Activated CD8-positive, alpha-beta memory T cell treated with anti-CD3 and anti-CD28 coated beads, Interleukin-2, amount 10 ng/mL, durations not matched to agents 7 days and 5 days (primary cell): ENCODE data around the gene KCNH2. TPM values are rescaled to one million over a fixed set of nuclear protein-coding genes. Genes with fewer than 3 reads are reported as not detected.

Source experiments
- ATAC-seq: fragments of 150-1000 bp; cut with Tn5 transposase; one replicate; pipeline ENCODE4 v1.10.0; 2021; ENCODE audit warnings: moderate library complexity
- CTCF ChIA-PET: fragments of 350-600 bp; sonication (Branson Sonifier 250); formaldehyde crosslinking; loops from one replicate; lab custom pipeline; 2021; ENCODE audit warnings: antibody characterized with exemption; lab: Charles Lee
- DNase-seq: peaks from one replicate; pipeline ENCODE4 v3.0.0-alpha.2; 2020
- H3K27ac Mint-ChIP-seq: one replicate; pipeline ENCODE4 v1.8.0; 2021; ENCODE audit warnings: mild to moderate bottlenecking, mixed read lengths
- H3K27me3 Mint-ChIP-seq: one replicate; pipeline ENCODE4 v1.8.0; 2021; ENCODE audit warnings: mixed read lengths
- H3K36me3 Mint-ChIP-seq: one replicate; pipeline ENCODE4 v1.8.0; 2021; ENCODE audit warnings: mild to moderate bottlenecking, mixed read lengths
- H3K4me1 Mint-ChIP-seq: one replicate; pipeline ENCODE4 v1.8.0; 2021; ENCODE audit warnings: mixed read lengths
- H3K4me3 Mint-ChIP-seq: one replicate; pipeline ENCODE4 v1.8.0; 2021; ENCODE audit warnings: mild to moderate bottlenecking, moderate library complexity, mixed read lengths
- H3K9me3 Mint-ChIP-seq: one replicate; pipeline ENCODE4 v1.8.0; 2022; ENCODE audit warnings: low read depth, mixed read lengths
- total RNA-seq, 2 experiments: library from RNA; stranded (reverse); gene quantifications; one replicate each; pipeline ENCODE4 v1.2.3, GENCODE V29; 2021

Gene KCNH2
- total RNA-seq, 2 experiments from 2014 or later, result 0.07 TPM; not detected in 1

DNA sequence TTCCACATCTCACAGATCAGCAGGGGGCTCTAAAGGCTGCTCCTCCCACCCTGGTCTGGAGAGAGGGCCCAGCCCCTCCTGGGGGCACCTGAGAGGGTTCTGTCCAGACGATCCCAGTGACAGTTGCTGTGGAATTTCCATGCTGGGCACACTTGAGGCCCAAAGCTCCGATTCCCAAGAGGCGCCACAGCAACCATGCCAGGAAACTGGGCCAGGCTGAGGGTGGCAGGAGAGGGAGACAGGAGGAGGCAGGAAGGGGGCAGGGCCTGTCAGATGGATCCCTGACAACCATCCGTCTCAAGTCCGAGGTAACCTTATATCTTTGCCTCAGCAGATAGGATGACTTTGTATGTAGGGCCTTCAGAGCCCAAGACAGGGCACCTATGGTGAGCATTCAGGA lies 8.4 kb upstream of the KCNH2 start:
- Mint-ChIP-seq H3K9me3 (no peaks in the 10 kb centered on the region), H3K27me3 (peaks cover 57% of the 10 kb centered on the region), H3K4me1 (peaks cover 8% of the 10 kb centered on the region), H3K4me3 (no peak overlapping the region), H3K27ac (no peak overlapping the region), H3K36me3 (no peaks in the 10 kb centered on the region)
- ATAC-seq (no peak), DNase-seq (no peak)
- CTCF ChIA-PET, result interaction anchor here (0.7 to 4.4 kb wide), 22 partner anchors 8 to 630 kb away, joined by 3 to 58 read pairs (median 6); partner anchors contain the start of gene ABCB8

DNA sequence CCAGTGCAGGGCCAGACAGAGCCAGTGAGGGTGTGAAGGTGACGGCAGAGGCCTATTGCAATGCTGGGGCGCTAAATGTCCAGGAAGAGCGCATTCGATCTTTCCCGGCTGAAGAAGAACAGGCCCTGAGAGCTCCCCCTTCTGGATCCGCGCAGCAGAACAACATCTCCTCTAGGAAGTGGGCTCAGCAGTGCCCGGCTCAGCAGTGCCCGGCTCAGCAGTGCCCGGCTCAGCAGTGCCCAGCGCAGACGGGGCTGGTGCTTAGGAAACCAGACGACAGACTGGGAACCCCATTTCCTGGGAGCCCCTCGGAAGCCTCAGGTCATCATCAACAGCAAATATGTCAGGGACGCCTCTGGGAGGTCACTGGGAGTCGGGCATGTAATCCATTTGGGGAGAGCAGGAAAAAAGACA lies 8.0 kb upstream of the KCNH2 start:
- DNase-seq (peak; percentile 70), ATAC-seq (peak; percentile 43)
- Mint-ChIP-seq H3K36me3 (no peaks in the 10 kb centered on the region), H3K27ac (no peak overlapping the region), H3K4me1 (peaks cover 8% of the 10 kb centered on the region), H3K9me3 (no peaks in the 10 kb centered on the region), H3K4me3 (no peak overlapping the region), H3K27me3 (peaks cover 62% of the 10 kb centered on the region)
- CTCF ChIA-PET, result interaction anchor here (0.6 to 4.4 kb wide), 27 partner anchors 8 to 630 kb away, joined by 3 to 58 read pairs (median 5); partner anchors contain the start of genes ABCB8 and FASTK

DNA sequence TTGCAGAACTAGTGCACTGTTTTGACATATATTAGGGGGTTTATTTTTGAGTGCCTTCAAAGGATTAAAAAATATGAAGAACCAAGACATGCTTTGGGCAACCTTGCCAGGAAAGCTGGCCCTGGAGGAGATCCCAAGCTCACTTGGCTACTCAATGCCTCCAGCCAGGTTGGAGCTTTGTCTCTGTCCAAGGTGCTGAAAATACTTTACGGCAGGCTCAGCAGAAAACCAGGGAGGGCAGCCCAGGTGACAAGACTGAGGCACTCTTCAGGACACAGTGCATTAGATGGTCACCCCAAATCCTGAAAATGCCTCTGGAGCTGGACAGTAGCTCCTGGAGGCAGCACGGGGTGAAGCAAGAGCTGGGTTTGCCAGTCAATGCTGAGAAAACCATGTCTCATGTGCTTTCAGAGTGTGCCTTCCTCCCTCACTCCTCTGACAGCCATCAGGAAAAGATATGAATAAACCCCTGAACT lies 5.8 kb upstream of the KCNH2 start:
- CTCF ChIA-PET, result interaction anchor here (0.8 to 4.4 kb wide), 12 partner anchors 9 to 107 kb away, joined by 3 to 58 read pairs (median 10); partner anchors contain the start of gene ABCB8
- peaks cover 72% of the 10 kb centered on the region for H3K27me3 Mint-ChIP-seq
- H3K9me3 Mint-ChIP-seq, result no peaks in the 10 kb centered on the region
- no peak overlapping the region for H3K4me3 Mint-ChIP-seq
- DNase-seq (peak; percentile 59), ATAC-seq (no peak)
- H3K27ac Mint-ChIP-seq, result no peak overlapping the region
- H3K4me1 Mint-ChIP-seq, result peaks cover 8% of the 10 kb centered on the region
- H3K36me3 Mint-ChIP-seq, result no peaks in the 10 kb centered on the region

DNA sequence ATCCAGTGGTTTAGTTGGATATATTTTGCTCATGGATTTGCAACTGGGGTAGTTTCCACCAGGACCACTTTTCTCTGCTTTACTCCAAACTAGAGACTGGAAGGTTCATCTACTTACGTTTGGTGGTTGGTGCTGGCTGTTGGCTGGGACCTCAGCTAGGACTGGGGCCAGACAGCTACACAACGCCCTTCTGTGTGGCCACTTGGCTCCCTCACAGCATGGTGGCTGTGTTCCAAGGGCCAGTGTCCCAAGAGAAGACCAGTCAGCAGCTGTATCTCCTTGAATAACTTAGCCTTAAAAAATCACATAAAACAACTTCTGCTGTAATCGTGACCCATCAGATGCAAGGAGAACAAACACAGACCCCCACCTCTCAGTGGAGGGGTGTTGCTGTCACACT lies 4.2 kb upstream of the KCNH2 start:
- no peak for ATAC-seq
- H3K9me3 Mint-ChIP-seq, result no peaks in the 10 kb centered on the region

DNA sequence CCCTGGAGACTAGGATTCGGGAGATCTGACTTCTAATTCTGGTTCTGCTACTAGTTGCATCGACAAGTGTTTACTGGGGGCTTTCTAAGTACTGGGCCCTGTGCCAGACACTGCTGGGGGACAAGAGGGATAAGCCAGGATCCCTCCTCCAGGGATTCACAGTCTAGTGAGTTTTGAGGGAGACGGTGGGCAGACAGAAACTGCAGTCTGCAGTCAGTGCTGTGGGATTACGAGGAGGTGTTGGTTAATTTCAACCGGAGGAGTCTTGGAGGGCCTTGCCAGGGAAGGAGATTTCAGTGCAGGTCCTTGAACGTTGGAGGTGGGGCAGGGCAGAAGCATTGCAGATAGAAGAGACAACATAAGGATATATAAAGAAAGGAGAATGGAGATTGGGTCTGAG lies 3.5 kb upstream of the KCNH2 start:
- CTCF ChIA-PET, result interaction anchor here (1.8 kb wide), 1 partner anchor 16 kb away, joined by 4 read pairs; no protein-coding TSS in a partner anchor
- H3K4me3 Mint-ChIP-seq, result no peak overlapping the region
- no peaks in the 10 kb centered on the region for H3K36me3 Mint-ChIP-seq
- peaks cover 10% of the 10 kb centered on the region for H3K4me1 Mint-ChIP-seq
- H3K9me3 Mint-ChIP-seq, result no peaks in the 10 kb centered on the region
- H3K27me3 Mint-ChIP-seq, result peaks cover 75% of the 10 kb centered on the region
- ATAC-seq (no peak), DNase-seq (no peak)
- no peak overlapping the region for H3K27ac Mint-ChIP-seq

More for the DNA sequence above, 4.2 kb upstream of the KCNH2 start:
- no peak for DNase-seq
- CTCF ChIA-PET, result no interaction called here
- H3K4me3 Mint-ChIP-seq, result no peak overlapping the region
- peaks cover 7% of the 10 kb centered on the region for H3K4me1 Mint-ChIP-seq
- no peaks in the 10 kb centered on the region for H3K36me3 Mint-ChIP-seq
- peaks cover 68% of the 10 kb centered on the region for H3K27me3 Mint-ChIP-seq
- no peak overlapping the region for H3K27ac Mint-ChIP-seq

DNA sequence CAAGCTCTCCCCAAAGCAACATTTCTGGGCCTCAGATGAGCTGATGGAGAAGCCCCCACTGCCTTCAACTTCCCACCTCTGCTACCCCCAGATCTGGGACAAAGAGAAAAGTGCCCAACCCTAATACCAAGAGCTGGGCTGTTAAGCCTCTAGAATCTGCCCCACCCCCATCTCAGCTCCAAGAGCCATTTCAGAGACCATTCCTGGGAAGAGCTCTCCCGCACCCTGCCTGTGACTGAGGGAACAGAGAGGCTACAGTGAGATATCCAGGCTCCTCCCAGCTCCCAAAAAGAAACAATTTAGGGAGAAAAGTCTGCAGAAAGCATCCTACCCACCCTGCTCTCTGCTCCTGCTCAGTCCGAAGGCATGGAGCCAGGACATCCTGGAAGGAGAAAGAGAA lies 2.5 kb upstream of the KCNH2 start:
- Mint-ChIP-seq H3K36me3 (no peaks in the 10 kb centered on the region), H3K27me3 (peaks cover 75% of the 10 kb centered on the region), H3K4me1 (peaks cover 10% of the 10 kb centered on the region), H3K27ac (no peak overlapping the region), H3K4me3 (no peak overlapping the region), H3K9me3 (no peaks in the 10 kb centered on the region)
- ATAC-seq (no peak), DNase-seq (no peak)
- CTCF ChIA-PET, result interaction anchor here (0.6 to 1.8 kb wide), 5 partner anchors 15 to 510 kb away, joined by 3 to 6 read pairs (median 3); no protein-coding TSS in a partner anchor

DNA sequence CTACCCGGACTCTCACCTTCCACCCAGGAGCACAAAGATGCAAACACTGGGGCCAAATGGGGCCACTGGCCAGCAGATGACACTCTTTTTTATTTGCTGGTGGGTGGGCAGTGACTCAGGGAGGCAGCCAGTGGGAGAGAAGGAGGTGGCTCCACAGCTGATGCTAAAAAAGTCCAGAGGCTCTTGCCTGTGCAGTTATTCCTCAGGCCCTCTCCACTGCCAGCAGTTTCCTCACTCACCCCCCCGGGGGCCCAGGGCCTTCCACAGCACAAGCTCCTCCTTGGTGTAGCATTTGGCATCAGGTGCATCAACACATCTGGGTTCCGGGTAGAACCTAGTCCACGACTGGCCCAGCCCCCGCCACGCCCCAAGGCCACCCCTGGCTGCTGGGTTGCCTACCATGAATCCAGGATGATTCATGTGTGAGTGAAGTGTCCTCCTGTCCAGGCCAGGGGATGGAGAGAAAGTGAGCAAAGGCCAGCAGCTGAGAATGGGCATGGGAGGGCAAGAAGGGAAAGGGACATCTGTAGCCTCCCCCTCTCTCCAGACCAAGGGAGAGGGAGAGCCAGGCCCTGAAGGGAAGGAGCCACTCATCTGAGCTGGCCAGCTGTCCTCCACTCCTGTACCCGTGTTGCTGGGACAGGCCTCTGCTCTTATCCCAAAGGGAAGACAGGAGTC lies 1.7 kb upstream of the KCNH2 start:
- H3K27me3 Mint-ChIP-seq, result peaks cover 70% of the 10 kb centered on the region
- DNase-seq, result no peak
- no peaks in the 10 kb centered on the region for H3K9me3 Mint-ChIP-seq
- no peaks in the 10 kb centered on the region for H3K36me3 Mint-ChIP-seq
- ATAC-seq, result no peak
- CTCF ChIA-PET, result interaction anchor here (0.6 to 1.8 kb wide), 12 partner anchors 9 to 509 kb away, joined by 3 to 6 read pairs (median 4); no protein-coding TSS in a partner anchor
- H3K27ac Mint-ChIP-seq, result no peak overlapping the region
- no peak overlapping the region for H3K4me3 Mint-ChIP-seq
- H3K4me1 Mint-ChIP-seq, result peaks cover 14% of the 10 kb centered on the region

DNA sequence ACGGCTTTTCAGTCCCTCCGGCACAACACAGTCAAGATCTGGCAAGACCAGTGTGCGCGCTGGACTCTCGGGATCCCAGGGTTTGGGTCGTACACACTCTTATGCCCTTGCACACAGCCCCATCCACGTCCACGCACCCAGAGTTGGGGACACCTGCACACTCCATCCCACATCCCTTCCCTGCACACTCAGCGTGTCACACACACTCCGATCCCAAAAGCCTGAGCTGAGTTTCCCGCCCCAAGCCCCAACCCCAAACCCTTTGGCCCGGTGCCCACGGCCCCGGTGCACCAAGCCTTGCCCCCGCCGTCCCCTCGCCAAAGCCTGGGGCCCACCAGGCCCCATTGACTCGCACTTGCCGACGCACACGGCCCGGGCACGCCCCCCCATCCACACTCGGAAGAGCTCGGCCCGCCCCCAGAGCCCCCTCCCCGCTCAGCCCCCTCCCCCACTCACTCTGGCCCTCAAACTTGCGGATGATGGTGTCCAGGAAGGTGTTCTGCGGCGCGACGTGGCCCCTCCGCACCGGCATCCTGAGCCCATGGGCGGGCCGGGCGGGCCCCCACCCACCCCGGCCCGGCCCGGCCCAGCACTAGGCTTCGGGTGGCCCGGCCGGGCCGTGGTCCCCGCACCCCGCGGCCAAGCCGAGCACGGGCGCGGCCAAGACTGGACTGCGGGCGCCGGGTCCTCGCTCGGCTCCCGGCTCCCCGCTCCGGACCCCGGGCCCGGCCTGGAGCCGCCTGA lies 567 bp downstream of the KCNH2 start:
- Mint-ChIP-seq H3K36me3 (no peaks in the 10 kb centered on the region), H3K27me3 (peaks cover 59% of the 10 kb centered on the region), H3K27ac (no peak overlapping the region), H3K4me1 (peaks cover 21% of the 10 kb centered on the region), H3K4me3 (peak overlapping the region; percentile 14), H3K9me3 (no peaks in the 10 kb centered on the region)
- CTCF ChIA-PET, result interaction anchor here (1.0 to 1.2 kb wide), 2 partner anchors 8 to 79 kb away, joined by 3 to 5 read pairs; no protein-coding TSS in a partner anchor
- no peak for DNase-seq
- no peak for ATAC-seq

DNA sequence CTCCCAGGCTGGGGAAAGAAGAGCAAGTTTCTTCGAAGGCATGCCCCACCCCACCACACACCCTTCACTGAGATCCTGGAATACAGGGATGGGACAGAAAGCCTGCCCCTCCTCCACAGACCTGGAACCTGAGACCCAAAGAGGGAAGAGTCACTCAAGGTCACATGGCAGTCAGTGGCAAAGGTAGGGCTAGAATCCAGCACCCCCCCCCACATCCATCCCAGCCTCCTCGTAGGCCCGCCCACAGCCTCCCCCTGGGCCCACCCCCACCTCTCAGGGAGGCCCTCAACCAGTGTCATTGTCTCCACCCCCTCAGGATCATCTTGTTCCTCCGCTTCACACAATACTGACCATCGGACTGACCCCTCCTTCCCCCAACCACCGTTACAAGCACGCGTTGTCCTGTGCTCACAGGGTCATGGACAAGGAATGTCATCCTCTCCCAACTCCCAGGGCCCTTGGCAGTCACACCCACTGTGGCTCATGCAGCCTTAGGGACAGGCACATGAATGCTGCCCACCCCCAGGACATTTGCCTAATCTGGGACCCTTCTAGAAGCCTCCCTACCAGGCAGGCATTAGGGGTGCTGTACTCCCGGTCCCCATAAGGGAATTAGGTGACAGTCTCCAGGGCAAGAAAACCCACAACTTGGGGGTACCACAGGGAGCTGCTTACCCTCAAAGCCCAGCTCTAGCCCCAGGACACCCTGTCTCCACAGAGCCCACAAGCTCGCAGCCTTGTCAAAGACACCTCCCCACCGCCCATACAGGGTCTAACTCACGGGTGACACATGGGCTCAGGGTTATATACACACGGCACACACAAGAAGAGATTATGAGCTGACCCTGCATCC lies 1.4 kb downstream of the KCNH2 start:
- CTCF ChIA-PET, result interaction anchor here (1.0 to 3.4 kb wide), 4 partner anchors 8 to 78 kb away, joined by 3 to 31 read pairs (median 6); no protein-coding TSS in a partner anchor
- Mint-ChIP-seq H3K9me3 (no peaks in the 10 kb centered on the region), H3K27me3 (peaks cover 53% of the 10 kb centered on the region), H3K27ac (no peak overlapping the region), H3K36me3 (no peaks in the 10 kb centered on the region), H3K4me1 (peaks cover 21% of the 10 kb centered on the region), H3K4me3 (no peak overlapping the region)
- DNase-seq, result no peak
- ATAC-seq, result no peak

DNA sequence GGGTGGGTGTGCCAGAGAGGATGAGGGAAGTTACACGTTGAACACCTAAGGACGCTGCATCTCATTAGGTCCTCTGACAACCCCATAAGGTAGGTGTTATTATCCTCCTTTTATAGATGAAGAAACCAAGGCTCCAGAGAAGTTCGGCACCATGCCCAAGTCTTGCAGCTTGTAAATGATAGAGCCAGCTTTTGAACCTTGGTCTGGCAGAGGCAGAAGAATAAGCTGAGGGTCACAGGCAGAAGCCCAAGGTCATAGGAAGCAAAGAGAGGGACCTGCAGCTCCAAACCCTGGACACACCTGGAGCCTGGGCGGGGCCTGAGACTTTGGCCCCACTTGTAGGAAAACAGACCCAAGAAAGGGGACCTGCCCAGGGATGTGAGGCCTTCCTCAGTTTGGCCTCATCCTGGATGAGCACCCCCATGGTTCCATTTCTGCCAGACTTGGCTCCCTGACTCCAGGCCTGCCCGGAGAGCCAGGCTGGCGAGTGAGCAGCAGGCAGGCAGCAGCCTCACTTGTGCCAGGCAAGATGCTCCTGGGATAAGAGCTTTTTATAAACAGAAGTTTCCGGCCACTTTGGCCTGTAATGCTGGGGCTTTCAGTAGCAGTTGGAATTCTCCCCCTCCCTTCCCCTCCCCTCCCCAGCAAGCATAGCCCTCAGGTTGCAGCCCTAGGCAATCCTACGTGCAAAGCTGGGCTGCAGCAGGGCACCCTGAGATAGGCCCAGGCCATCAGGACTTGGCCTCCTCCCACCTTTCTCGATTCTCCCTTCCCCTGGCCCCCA lies 2.4 kb downstream of the KCNH2 start:
- H3K27me3 Mint-ChIP-seq, result peaks cover 43% of the 10 kb centered on the region
- no peaks in the 10 kb centered on the region for H3K9me3 Mint-ChIP-seq
- H3K36me3 Mint-ChIP-seq, result no peaks in the 10 kb centered on the region
- ATAC-seq (no peak), DNase-seq (no peak)
- peak overlapping the region; percentile 77 for H3K4me3 Mint-ChIP-seq
- no peak overlapping the region for H3K27ac Mint-ChIP-seq
- CTCF ChIA-PET, result interaction anchor here (0.6 to 3.4 kb wide), 7 partner anchors 9 to 138 kb away, joined by 3 to 31 read pairs (median 6); no protein-coding TSS in a partner anchor
- peaks cover 21% of the 10 kb centered on the region for H3K4me1 Mint-ChIP-seq

DNA sequence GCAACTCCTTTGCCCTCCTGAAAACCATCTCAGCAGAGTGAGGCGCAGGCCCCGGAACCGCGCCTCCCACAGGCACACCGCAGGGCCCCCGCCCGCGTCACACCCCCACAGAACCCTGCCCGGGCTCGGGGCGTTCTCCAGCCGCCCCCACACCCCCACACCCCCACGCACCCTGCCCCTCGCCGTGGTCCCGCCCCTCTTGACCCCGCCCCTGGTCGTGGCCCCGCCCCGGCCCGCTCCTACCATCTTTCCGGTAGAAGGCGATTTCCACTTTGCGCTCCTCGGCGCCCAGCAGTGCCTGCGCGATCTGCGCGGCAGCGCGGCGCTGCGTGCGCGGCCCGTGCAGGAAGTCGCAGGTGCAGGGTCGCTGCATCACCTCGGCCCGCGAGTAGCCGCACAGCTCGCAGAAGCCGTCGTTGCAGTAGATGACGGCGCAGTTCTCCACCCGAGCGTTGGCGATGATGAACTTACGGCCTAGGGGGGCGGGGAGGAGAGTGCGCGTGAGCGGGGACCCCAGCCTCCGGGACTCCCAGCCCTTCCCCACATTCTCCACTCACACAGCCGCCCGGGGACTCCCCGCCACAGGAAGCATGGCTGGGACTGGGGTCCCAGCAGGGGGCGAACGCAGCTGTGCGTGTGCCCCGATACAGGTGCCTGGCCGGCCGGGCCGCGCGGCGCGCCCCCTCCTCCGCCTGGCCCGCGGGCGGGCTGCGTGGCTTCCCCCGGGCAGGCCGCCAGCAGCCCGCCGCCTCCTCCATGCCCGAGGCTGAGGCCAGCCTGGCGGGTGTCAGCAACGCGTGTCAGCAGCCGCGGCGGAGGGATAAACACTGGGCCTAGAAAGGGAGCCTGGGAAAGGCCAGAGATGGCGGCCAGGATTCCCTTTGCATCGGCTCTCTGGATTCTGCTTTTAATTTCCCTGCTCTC lies 3.4 kb downstream of the KCNH2 start:
- Mint-ChIP-seq H3K27me3 (peaks cover 33% of the 10 kb centered on the region), H3K36me3 (no peaks in the 10 kb centered on the region), H3K4me1 (peaks cover 21% of the 10 kb centered on the region), H3K4me3 (peak overlapping the region; percentile 77), H3K27ac (peak overlapping the region; percentile 32), H3K9me3 (no peaks in the 10 kb centered on the region)
- ATAC-seq (peak; percentile 87), DNase-seq (peak; percentile 83)
- CTCF ChIA-PET, result interaction anchor here (0.7 to 3.4 kb wide), 8 partner anchors 10 to 139 kb away, joined by 3 to 31 read pairs (median 5); no protein-coding TSS in a partner anchor
